ENCODE data around the gene KRTAP3-2. TPM values are rescaled to one million over a fixed set of nuclear protein-coding genes. Genes with fewer than 3 reads are reported as not detected.
"Not testable (repeated sequence)": the region's sequence is repeated elsewhere in the genome, so short reads cannot be mapped to it uniquely, and the experiment has no call there.

Gene KRTAP3-2
- total RNA-seq, 1 donor from 2014 or later: not detected

GRCh38 chr17:41037853-41038350 is 38.2 kb upstream of the KRTAP3-2 start:
- DNase-seq (no peak), ATAC-seq (no peak)
- H3K36me3 ChIP-seq: no peaks in the 10 kb centered on the region
- TF ChIP-seq, protein P1, sequence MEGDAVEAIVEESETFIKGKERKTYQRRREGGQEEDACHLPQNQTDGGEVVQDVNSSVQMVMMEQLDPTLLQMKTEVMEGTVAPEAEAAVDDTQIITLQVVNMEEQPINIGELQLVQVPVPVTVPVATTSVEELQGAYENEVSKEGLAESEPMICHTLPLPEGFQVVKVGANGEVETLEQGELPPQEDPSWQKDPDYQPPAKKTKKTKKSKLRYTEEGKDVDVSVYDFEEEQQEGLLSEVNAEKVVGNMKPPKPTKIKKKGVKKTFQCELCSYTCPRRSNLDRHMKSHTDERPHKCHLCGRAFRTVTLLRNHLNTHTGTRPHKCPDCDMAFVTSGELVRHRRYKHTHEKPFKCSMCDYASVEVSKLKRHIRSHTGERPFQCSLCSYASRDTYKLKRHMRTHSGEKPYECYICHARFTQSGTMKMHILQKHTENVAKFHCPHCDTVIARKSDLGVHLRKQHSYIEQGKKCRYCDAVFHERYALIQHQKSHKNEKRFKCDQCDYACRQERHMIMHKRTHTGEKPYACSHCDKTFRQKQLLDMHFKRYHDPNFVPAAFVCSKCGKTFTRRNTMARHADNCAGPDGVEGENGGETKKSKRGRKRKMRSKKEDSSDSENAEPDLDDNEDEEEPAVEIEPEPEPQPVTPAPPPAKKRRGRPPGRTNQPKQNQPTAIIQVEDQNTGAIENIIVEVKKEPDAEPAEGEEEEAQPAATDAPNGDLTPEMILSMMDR (IDR thresholded peaks at IDR 0.05): no peak
- H3K4me3 ChIP-seq: no peak overlapping the region
- H3K27me3 ChIP-seq (ENCODE audit: low read depth): no peaks in the 10 kb centered on the region
- no peaks in the 10 kb centered on the region for H3K4me1 ChIP-seq
- H3K9me3 ChIP-seq: no peaks in the 10 kb centered on the region
- intact Hi-C loops (cut with DNase I): no loop called here
- H3K27ac ChIP-seq: no peak overlapping the region

DNA sequence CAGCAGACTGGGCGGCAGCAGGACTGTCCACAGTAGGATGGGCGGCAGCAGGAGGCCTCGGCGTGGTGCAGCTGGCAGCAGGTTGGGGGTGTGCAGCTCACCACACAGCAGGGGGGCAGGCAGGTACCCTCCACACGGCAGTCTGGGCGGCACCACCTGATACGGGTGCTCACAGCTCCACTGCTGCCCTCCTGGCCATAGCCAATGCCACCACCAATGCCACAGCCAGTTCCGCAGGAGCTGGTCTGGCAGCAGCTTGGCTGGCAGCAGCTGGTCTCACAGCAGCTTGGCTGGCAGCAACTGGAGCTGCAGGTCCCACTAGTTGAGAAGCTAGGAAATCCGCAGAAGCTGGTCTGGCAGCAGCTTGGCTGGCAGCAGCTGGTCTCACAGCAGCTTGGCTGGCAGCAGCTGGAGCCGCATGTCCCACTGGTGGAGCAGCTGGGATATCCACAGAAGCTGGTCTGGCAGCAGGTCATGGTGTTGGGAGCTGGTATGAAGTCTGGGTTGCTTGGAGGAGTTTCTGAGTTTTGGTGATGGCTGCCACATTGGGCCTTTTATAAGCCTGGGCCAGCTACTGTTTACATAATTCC is 34.7 kb upstream of the KRTAP3-2 start, which contains the start of gene KRTAP1-3:
Gene KRTAP1-3 (minus strand): TSS at position 529 of the 590 bp plus-strand sequence. CDS start 53 bp downstream, at position 476.
- H3K9me3 ChIP-seq; H3K27me3 ChIP-seq (ENCODE audit: low read depth); H3K4me1 ChIP-seq; H3K27ac ChIP-seq; ATAC-seq; DNase-seq; intact Hi-C loops (cut with DNase I); H3K36me3 ChIP-seq; H3K4me3 ChIP-seq: not testable (repeated sequence)

DNA sequence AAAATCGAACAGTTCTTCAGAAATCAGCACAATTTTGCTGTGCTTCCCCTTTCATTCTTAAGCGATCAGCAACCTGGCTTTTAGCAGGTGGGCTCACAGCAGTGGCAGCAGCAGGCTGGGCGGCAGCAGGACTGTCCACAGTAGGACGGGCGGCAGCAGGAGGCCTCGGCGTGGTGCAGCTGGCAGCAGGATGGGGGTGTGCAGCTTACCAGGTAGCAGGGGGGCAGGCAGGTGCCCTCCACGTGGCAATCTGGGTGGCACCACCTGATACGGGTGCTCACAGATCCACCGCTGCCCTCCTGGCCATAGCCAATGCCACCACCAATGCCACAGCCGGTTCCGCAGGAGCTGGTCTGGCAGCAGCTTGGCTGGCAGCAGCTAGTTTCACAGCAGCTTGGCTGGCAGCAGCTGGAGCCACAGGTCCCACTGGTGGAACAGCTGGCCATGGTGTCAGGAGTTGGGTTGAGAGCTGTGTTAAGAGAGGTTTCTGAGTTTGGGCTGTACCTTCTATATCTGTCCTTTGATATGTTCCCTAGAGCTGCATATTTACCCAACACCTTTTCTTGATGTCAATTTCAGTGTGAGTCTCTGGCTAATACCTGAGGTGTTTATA is 30.0 kb upstream of the KRTAP3-2 start, which contains the start of gene KRTAP1-4:
Gene KRTAP1-4 (minus strand): TSS at position 563 of the 613 bp plus-strand sequence. CDS start 117 bp downstream, at position 446.
- TF ChIP-seq, protein P1 (IDR thresholded peaks at IDR 0.05): no peak
- H3K9me3 ChIP-seq: no peaks in the 10 kb centered on the region
- intact Hi-C loops (cut with DNase I): no loop called here
- no peaks in the 10 kb centered on the region for H3K27me3 ChIP-seq (ENCODE audit: low read depth)
- H3K27ac ChIP-seq: no peak within 1 kb of the TSS
- no peak within 1 kb of the TSS for H3K4me3 ChIP-seq
- no peaks in the 10 kb centered on the region for H3K36me3 ChIP-seq
- ATAC-seq (no peak), DNase-seq (no peak)
- no peaks in the 10 kb centered on the region for H3K4me1 ChIP-seq

GRCh38 chr17:41026715-41027471 is 27.2 kb upstream of the KRTAP3-2 start, which contains the start of gene KRTAP1-5:
Gene KRTAP1-5 (minus strand): TSS chr17:41027208. CDS start chr17:41027155, 53 bp downstream.
- intact Hi-C loops (cut with DNase I): no loop called here
- H3K36me3 ChIP-seq: no peaks in the 10 kb centered on the region
- TF ChIP-seq, protein P1 (IDR thresholded peaks at IDR 0.05): no peak
- no peaks in the 10 kb centered on the region for H3K4me1 ChIP-seq
- no peak for ATAC-seq
- DNase-seq: no peak
- no peaks in the 10 kb centered on the region for H3K27me3 ChIP-seq (ENCODE audit: low read depth)
- no peak within 1 kb of the TSS for H3K4me3 ChIP-seq
- H3K27ac ChIP-seq: no peak within 1 kb of the TSS
- H3K9me3 ChIP-seq: no peaks in the 10 kb centered on the region

- TF ChIP-seq, protein P1 (IDR thresholded peaks at IDR 0.05): no peak
- ATAC-seq (no peak), DNase-seq (no peak)
- no peak overlapping the region for H3K27ac ChIP-seq
- H3K4me1 ChIP-seq: no peaks in the 10 kb centered on the region
- H3K27me3 ChIP-seq (ENCODE audit: low read depth): no peaks in the 10 kb centered on the region
- no peaks in the 10 kb centered on the region for H3K36me3 ChIP-seq
- intact Hi-C loops (cut with DNase I): no loop called here
- no peak overlapping the region for H3K4me3 ChIP-seq
- H3K9me3 ChIP-seq: no peaks in the 10 kb centered on the region
Measured at GRCh38 chr17:41024697-41025096, 25.0 kb upstream of the KRTAP3-2 start.

All from lower lobe of right lung (tissue), 2 donors.